Chondrocyte (in vitro differentiated cells): ENCODE results near the gene MAP4K3. TPM values are rescaled to one million over a fixed set of nuclear protein-coding genes. Genes with fewer than 3 reads are reported as not detected.

Experiments
- DNase-seq: peaks from one replicate; pipeline ENCODE4 v3.0.0; 2021; ENCODE audit warnings: mixed read lengths, low spot score
- H3K27ac Mint-ChIP-seq: one replicate; pipeline ENCODE4 v1.8.0; 2021; ENCODE audit warnings: mild to moderate bottlenecking, moderate library complexity, mixed read lengths; ENCODE audit not compliant: unreplicated experiment
- H3K27me3 Mint-ChIP-seq: 2 replicates; pipeline ENCODE4 v1.8.0; 2021; ENCODE audit warnings: low read depth, mixed read lengths
- H3K36me3 Mint-ChIP-seq: 2 replicates; pipeline ENCODE4 v1.8.0; 2021; ENCODE audit warnings: low read depth, mixed read lengths
- H3K4me1 Mint-ChIP-seq: 2 replicates; pipeline ENCODE4 v1.8.0; 2021; ENCODE audit warnings: low read depth, mild to moderate bottlenecking, mixed read lengths
- H3K4me3 Mint-ChIP-seq: one replicate; pipeline ENCODE4 v1.8.0; 2021; ENCODE audit warnings: mild to moderate bottlenecking, moderate library complexity, mixed read lengths; ENCODE audit not compliant: unreplicated experiment
- H3K9me3 Mint-ChIP-seq: 2 replicates; pipeline ENCODE4 v1.8.0; 2021; ENCODE audit warnings: low read depth, mixed read lengths
- total RNA-seq: library from RNA; stranded (reverse); gene quantifications from 3 replicates; pipeline ENCODE4 v1.2.1, GENCODE V29; 2021
- TF ChIP-seq, protein P1 (sequence below): fragments of 200-600 bp; sonication (generic); IDR thresholded peaks from 2 replicates; pipeline ENCODE4 v1.5.0; 2021; ENCODE audit warnings: antibody characterized with exemption, mild to moderate bottlenecking, moderate library complexity

Gene MAP4K3
- total RNA-seq, 1 donor from 2014 or later, result 35.3 TPM

DNA sequence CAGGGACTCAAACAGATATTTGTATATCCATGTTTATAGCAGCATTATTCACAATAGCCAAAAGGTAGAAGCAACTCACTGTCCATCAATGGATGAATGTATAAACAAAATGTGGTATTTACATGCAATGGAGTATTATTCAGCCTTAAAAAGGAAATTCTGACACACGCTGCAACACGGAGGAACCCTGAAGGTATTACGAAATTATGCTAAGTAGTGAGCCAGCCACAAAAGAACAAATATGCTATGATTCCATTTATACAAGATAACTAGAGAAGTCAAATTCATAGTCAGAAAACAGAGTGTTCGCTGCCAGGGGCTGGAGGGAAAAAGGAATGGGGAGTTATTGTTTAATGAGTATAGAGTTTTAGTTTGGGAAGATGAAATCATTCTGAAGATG lies 132.4 kb downstream of the MAP4K3 start:
- DNase-seq, result no peak
- H3K27me3 Mint-ChIP-seq, result no peaks in the 10 kb centered on the region
- H3K36me3 Mint-ChIP-seq, result peaks cover 2% of the 10 kb centered on the region
- H3K4me1 Mint-ChIP-seq, result peaks cover 30% of the 10 kb centered on the region
- H3K9me3 Mint-ChIP-seq, result no peaks in the 10 kb centered on the region
- H3K27ac Mint-ChIP-seq, result peak overlapping the region; percentile 82
- TF ChIP-seq, protein P1, sequence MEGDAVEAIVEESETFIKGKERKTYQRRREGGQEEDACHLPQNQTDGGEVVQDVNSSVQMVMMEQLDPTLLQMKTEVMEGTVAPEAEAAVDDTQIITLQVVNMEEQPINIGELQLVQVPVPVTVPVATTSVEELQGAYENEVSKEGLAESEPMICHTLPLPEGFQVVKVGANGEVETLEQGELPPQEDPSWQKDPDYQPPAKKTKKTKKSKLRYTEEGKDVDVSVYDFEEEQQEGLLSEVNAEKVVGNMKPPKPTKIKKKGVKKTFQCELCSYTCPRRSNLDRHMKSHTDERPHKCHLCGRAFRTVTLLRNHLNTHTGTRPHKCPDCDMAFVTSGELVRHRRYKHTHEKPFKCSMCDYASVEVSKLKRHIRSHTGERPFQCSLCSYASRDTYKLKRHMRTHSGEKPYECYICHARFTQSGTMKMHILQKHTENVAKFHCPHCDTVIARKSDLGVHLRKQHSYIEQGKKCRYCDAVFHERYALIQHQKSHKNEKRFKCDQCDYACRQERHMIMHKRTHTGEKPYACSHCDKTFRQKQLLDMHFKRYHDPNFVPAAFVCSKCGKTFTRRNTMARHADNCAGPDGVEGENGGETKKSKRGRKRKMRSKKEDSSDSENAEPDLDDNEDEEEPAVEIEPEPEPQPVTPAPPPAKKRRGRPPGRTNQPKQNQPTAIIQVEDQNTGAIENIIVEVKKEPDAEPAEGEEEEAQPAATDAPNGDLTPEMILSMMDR, result no peak
- no peak overlapping the region for H3K4me3 Mint-ChIP-seq

DNA sequence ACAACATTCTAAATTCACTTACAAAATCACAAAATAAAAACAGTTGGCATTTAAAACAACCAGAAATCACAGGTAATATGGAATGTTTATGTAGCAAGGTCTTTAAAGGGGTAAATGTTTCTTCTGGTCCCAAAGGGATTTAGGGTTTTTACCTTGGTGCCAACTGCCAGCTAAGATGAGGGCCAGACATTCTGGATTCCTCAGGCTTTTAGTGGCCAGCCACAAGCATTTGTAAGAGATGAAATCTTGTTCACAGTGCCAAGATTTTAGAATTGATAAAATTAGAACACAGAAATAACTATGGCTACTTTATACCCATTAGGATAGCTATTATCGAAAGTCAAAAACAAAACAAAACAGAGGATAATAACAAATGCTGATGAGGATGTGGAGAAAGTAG lies 132.9 kb downstream of the MAP4K3 start:
- peaks cover 2% of the 10 kb centered on the region for H3K36me3 Mint-ChIP-seq
- peak overlapping the region; percentile 82 for H3K27ac Mint-ChIP-seq
- DNase-seq, result no peak
- TF ChIP-seq, protein P1, result no peak
- H3K4me1 Mint-ChIP-seq, result peaks cover 29% of the 10 kb centered on the region
- no peaks in the 10 kb centered on the region for H3K9me3 Mint-ChIP-seq
- H3K27me3 Mint-ChIP-seq, result no peaks in the 10 kb centered on the region
- H3K4me3 Mint-ChIP-seq, result no peak overlapping the region

DNA sequence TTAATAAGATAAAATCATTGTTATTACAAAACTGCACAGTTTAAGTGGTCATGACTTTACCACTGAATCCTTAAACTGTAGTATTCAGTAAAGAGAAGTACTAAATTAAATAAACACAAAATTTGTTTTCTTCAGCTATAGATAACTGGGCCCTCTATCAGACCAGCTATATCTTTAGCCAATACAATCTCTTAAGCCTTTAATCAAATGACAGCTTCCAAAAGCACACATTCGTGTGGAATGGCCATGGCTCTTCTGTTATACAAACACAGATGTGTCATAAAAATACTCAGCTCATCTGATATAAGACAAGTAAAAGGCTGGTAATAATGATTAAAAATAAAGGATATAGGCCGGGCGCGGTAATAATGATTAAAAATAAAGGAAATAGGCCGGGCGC lies 135.7 kb downstream of the MAP4K3 start:
- Mint-ChIP-seq H3K9me3 (no peaks in the 10 kb centered on the region), H3K4me3 (no peak overlapping the region), H3K27me3 (no peaks in the 10 kb centered on the region), H3K27ac (no peak overlapping the region), H3K4me1 (peaks cover 23% of the 10 kb centered on the region), H3K36me3 (peaks cover 7% of the 10 kb centered on the region)
- DNase-seq, result no peak
- TF ChIP-seq, protein P1, result no peak

DNA sequence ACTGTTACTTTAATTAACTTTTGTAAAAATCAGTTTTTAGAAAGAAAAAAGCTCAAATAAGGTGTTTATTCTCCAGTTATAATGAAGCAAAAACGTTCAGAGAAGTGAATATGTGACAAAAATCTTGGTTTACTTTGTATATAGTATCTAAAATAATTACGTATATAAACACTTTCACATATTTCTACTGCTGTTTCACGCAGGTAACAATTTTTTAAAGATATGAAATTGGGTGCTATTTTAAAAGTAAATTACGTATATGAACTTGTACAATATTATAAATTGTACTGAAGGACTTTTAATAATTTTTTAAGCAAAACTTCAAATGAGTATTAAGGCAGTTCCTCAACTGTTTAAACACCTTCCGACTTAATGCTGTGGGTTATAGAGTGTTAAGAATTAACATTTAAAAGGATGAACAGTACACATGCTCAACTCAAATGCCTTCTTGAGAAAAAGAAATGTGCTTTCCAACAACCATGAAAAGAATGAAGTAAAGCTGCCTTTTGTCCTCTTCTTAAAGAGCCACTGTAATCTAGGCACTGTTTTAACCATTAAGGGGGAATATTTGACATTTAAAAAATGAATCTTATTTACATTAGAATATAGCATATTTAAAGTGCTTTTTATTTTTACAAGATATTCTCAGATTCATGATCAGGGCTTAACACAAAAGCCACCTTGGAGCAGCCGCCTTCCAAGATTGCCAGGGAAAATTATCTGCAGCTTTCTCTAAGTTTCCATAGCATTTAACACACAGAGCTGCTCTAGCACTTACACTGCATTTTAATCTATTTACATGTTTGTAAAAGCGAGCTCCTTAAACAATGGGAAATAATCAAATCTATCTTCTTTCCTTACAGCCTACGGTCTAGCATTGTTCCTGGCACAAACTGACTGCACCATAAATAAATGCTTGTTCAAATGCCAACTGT lies 136.8 kb downstream of the MAP4K3 start:
- TF ChIP-seq, protein P1, result no peak
- H3K4me1 Mint-ChIP-seq, result peaks cover 17% of the 10 kb centered on the region
- H3K4me3 Mint-ChIP-seq, result no peak overlapping the region
- no peaks in the 10 kb centered on the region for H3K9me3 Mint-ChIP-seq
- no peak for DNase-seq
- no peak overlapping the region for H3K27ac Mint-ChIP-seq
- no peaks in the 10 kb centered on the region for H3K27me3 Mint-ChIP-seq
- peaks cover 5% of the 10 kb centered on the region for H3K36me3 Mint-ChIP-seq

DNA sequence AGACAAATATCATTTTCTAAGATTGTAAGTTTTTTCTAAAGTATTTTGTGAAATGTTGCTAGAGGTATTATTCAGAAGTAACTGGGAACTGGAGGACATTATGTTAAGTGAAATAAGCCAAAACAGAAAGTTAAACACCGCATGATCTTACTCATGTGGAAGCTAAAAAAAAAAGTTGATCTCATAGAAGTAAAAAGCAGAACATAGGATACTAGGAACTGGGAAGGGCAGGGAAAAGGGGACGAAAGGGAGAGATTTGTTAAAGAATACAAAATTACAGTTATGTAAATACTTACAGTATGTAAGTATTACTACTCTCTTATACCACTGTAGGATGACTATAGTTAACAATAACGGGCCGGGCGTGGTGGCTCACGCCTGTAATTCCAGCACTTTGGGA lies 146.7 kb downstream of the MAP4K3 start:
- TF ChIP-seq, protein P1, result no peak
- Mint-ChIP-seq H3K9me3 (no peaks in the 10 kb centered on the region), H3K27ac (peak overlapping the region; percentile 53), H3K4me1 (peaks cover 3% of the 10 kb centered on the region), H3K27me3 (no peaks in the 10 kb centered on the region), H3K36me3 (peaks cover 20% of the 10 kb centered on the region), H3K4me3 (no peak overlapping the region)
- DNase-seq, result no peak
